Activated T-helper 17 cell treated with anti-CD3 and anti-CD28 coated beads, Interleukin-2, amount 50 U/mL, for 72 hours (primary cell): ENCODE results near the gene MYO1D. TPM values are rescaled to one million over a fixed set of nuclear protein-coding genes. Genes with fewer than 3 reads are reported as not detected.

ENCODE experiments used
- ATAC-seq: fragments of 150-1000 bp; cut with Tn5 transposase; replicated peaks from 2 replicates; pipeline ENCODE4 v1.10.0; 2021; ENCODE audit warnings: mild to moderate bottlenecking, moderate library complexity
- H3K27ac Mint-ChIP-seq: one replicate; pipeline ENCODE4 v1.8.0; 2022; ENCODE audit warnings: mixed read lengths
- H3K27me3 Mint-ChIP-seq: one replicate; pipeline ENCODE4 v1.8.0; 2022; ENCODE audit warnings: mixed read lengths
- H3K36me3 Mint-ChIP-seq: one replicate; pipeline ENCODE4 v1.8.0; 2022; ENCODE audit warnings: low read depth, mild to moderate bottlenecking, mixed read lengths
- H3K4me1 Mint-ChIP-seq: one replicate; pipeline ENCODE4 v1.8.0; 2022; ENCODE audit warnings: mixed read lengths
- H3K4me3 Mint-ChIP-seq: one replicate; pipeline ENCODE4 v1.8.0; 2022; ENCODE audit warnings: mild to moderate bottlenecking, mixed read lengths
- H3K9me3 Mint-ChIP-seq: one replicate; pipeline ENCODE4 v1.8.0; 2022; ENCODE audit warnings: mixed read lengths
- total RNA-seq, 2 donors: library from RNA; stranded (reverse); gene quantifications; one replicate each; pipeline ENCODE4 v1.2.3, GENCODE V29; 2022

MYO1D gene
- total RNA-seq, 2 donors from 2014 or later = 9.1 to 32.0 TPM

DNA sequence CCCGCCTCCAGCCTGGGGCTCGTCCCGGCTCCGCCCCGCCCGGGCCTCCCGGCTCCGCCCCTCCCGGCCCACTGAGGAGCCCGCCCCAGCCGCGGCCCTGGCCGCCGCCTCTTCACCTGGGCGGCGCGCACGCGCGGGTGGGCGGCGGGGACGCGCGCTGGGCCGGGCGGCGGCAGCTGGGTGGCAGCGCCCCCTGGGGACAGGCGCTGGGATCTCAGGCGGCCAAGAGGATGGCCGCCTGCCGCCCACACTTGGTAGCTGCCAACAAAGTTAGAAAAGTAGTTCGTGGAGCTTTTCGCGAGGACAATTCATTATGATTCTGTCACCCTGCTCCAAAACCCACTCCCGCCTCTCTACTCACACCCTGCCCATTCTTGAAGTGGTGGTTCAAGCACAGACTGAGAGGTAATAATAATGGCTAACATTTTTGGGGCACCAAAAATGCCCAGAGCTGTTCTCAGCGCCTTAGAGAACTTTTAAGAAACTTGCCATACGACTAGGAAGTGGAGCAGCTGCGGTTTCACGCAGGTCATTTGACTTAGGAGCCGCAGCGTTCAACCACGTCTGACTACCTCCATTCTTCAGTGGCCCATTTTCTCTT, 340 bp upstream of the MYO1D start:
- ATAC-seq = peak; percentile 94
- no peaks in the 10 kb centered on the region for H3K9me3 Mint-ChIP-seq
- peaks cover 13% of the 10 kb centered on the region for H3K36me3 Mint-ChIP-seq
- peak overlapping the region; percentile 87 for H3K27ac Mint-ChIP-seq
- peak overlapping the region; percentile 67 for H3K4me3 Mint-ChIP-seq
- H3K27me3 Mint-ChIP-seq = peaks cover 6% of the 10 kb centered on the region
- peaks cover 17% of the 10 kb centered on the region for H3K4me1 Mint-ChIP-seq

DNA sequence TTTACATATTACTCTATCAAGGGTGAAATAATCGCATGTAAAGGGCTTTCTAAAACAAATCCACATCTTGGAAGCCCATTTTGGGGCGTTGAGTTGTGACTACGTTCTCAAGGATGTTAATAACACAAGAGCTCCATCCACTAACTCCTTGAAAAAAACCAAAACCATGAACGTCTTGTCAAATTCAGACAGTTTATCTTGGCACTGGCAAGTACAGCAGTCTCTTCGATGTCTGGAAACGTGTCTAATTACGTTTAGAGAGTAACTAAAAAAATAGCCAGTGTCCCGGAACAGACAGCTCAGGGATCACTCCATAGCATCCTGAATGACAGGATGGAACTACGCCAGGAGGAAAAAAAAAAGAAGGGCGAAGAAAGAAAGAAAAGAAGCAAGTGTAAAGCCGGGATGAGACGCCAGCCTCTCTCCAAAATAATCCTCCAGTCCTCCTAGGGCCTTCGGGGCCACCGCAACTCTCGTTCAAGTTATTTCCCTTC, 954 bp downstream of the MYO1D start:
- H3K4me3 Mint-ChIP-seq = peak overlapping the region; percentile 93
- peaks cover 13% of the 10 kb centered on the region for H3K36me3 Mint-ChIP-seq
- H3K4me1 Mint-ChIP-seq = peaks cover 9% of the 10 kb centered on the region
- H3K27me3 Mint-ChIP-seq = peaks cover 3% of the 10 kb centered on the region
- ATAC-seq = no peak
- H3K9me3 Mint-ChIP-seq = no peaks in the 10 kb centered on the region
- peak overlapping the region; percentile 88 for H3K27ac Mint-ChIP-seq

DNA sequence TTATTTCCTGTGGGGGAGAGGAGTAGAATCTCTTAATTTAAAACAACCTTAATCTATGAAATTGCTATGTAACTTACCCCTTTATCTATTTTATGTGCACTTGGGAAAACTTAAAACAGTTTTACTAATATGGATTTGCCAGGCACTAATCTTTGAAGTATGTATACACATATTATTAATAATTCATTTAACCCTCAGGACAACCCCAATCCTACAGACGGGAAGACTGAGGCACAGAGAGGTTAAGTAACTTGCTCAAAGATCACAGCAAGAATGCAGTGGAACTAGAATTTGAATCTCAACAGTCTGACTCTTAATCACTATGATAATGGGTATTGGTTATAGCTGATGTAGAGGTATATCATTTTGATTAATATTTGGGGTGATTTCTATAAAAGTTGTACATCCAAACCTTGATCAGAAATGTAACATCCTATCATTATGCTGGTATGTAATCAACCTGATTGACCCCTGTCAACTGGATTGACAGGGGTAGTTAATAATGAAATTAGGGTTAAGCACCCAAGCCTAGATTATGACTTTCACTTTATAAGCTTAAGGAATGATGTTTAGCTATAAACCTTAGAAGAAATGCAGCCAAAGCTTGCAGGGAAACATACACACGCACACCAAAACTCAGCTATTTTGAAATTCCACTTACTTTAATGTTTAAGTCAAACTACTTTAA, 1.6 kb downstream of the MYO1D start:
- Mint-ChIP-seq H3K27ac (no peak overlapping the region), H3K27me3 (no peaks in the 10 kb centered on the region), H3K4me1 (peaks cover 5% of the 10 kb centered on the region), H3K9me3 (no peaks in the 10 kb centered on the region), H3K4me3 (peak overlapping the region; percentile 93), H3K36me3 (peaks cover 13% of the 10 kb centered on the region)
- no peak for ATAC-seq

DNA sequence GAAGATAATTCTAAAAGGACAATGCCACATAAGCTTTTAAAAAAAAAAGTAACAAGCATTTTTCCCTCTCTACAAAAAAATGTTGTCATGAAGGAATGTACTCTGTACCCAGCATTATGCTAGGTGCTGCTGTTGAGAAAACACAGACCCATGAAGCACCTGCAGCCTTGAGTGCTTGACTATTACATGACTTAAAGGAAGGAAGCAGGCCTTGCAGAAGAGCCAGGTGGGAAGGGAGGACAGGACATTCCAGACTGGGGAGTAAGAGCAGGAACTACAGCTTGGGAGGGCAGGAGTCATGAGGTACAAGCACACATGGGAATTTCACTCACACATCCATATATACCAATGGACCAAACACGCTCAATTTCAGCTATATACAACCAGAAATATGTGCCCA, 3.8 kb downstream of the MYO1D start:
- peaks cover 5% of the 10 kb centered on the region for H3K4me1 Mint-ChIP-seq

DNA sequence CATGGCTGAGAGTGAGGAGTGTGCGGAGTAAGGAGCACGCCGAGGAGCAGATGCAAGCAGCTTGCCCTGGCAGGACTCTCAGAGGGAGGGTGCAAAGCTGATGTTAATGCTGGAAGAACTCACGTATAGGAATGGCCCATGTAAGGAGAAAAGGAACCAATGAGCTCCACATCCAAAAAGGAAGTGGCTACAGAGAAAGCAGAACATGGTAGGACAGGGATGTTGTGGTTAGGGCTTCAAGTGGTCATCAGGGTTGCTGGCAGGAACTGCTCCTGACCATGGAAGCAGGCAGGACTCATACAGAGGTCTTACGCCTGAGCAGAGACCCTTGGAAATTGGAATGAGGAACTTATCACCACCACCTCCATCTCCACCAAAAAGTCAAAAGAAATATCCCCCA, 5.2 kb downstream of the MYO1D start:
- no peak for ATAC-seq
- Mint-ChIP-seq H3K27ac (no peak overlapping the region), H3K27me3 (no peaks in the 10 kb centered on the region), H3K4me3 (no peak overlapping the region), H3K9me3 (no peaks in the 10 kb centered on the region), H3K4me1 (peaks cover 5% of the 10 kb centered on the region), H3K36me3 (peaks cover 13% of the 10 kb centered on the region)

More for the DNA sequence above, 3.8 kb downstream of the MYO1D start:
- no peak overlapping the region for H3K27ac Mint-ChIP-seq
- ATAC-seq = no peak
- no peaks in the 10 kb centered on the region for H3K9me3 Mint-ChIP-seq
- no peak overlapping the region for H3K4me3 Mint-ChIP-seq
- no peaks in the 10 kb centered on the region for H3K27me3 Mint-ChIP-seq
- H3K36me3 Mint-ChIP-seq = peaks cover 13% of the 10 kb centered on the region

DNA sequence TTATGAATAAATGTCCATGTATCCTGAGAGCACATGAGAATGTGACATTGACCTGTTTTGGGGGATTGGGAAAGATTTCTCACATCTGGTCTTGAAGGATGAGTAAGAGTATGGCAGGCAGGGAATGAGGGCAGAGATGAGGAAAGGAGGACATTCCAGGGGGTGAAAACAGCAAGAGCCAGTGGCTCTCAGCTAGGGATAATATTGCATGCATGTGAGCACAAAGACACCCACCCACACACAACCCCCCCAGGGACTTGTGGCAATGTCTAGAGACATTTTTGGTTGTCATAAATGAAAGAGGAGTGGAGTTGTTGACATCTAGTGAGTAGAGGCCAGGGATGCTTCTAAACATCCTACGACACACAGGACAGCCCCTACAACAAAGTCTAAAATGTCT, 6.0 kb downstream of the MYO1D start:
- no peak for ATAC-seq
- no peak overlapping the region for H3K27ac Mint-ChIP-seq
- H3K27me3 Mint-ChIP-seq = no peaks in the 10 kb centered on the region
- peaks cover 9% of the 10 kb centered on the region for H3K36me3 Mint-ChIP-seq
- H3K4me3 Mint-ChIP-seq = no peak overlapping the region
- peaks cover 5% of the 10 kb centered on the region for H3K4me1 Mint-ChIP-seq
- H3K9me3 Mint-ChIP-seq = no peaks in the 10 kb centered on the region

DNA sequence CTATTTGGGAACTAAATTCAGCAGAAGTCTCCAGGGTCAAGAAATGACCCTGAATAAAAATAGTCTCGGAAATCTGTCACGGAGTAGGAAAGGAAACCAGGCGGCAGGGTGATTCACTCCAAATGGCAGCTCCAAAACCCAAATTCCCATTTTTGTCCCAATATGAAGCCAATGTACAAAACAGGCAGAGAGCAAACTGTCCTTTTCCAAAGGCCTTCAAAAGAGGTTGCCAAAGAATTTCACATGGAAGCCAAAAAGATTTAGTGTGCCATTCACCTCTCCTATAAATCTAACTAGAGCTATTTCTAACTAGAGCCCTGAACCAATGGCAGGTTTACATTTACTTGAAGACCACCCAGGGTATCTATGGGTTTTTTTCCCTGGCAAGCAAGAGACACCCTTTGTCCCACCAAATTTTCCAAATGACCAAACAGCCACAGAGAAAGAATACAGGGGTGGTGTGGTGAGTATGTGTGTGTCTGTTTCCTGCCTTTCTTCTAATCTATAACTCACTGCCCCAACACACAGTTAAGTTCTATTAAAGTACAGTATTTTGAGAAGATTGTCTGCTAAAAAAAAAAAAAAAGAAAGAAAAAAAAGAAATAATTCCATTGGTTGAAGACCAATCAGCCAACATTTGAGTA, 6.8 kb downstream of the MYO1D start:
- Mint-ChIP-seq H3K27me3 (no peaks in the 10 kb centered on the region), H3K9me3 (no peaks in the 10 kb centered on the region), H3K4me1 (peaks cover 5% of the 10 kb centered on the region), H3K36me3 (peaks cover 7% of the 10 kb centered on the region), H3K4me3 (no peak overlapping the region), H3K27ac (no peak overlapping the region)
- ATAC-seq = no peak

DNA sequence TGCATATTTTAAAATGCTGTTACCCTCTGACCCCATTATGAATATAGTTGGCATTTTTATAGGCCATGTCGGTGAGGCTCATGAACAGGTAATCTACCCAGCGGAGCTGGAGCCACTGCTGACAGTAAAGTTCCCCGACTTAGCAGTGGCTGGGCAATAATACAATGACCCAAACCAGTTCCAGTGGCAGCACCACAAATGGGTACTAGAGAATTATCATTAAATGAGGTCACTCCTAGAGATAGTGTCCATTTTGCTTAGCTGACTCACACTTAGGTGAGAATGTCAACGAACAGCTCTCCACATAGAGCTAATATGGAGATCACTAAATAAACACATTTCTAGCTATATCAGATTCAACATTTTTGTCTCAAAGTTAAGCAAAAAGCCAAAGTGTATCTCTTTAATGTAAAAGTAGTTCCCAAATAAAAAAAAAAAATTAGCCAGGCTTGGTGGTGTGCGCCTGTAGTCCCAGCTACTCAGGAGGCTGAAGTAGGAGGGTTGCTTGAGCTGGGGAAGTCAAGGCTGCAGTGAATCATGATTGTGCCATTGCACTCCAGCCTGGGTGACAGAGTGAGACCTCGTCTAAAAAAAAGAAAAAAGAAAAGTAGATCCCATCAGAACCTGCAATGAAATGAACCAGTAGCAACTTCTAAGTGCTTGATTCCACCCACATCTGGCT, 7.4 kb downstream of the MYO1D start:
- H3K36me3 Mint-ChIP-seq = peaks cover 7% of the 10 kb centered on the region
- no peaks in the 10 kb centered on the region for H3K27me3 Mint-ChIP-seq
- no peak overlapping the region for H3K27ac Mint-ChIP-seq
- no peak overlapping the region for H3K4me3 Mint-ChIP-seq
- peaks cover 5% of the 10 kb centered on the region for H3K4me1 Mint-ChIP-seq
- ATAC-seq = no peak
- H3K9me3 Mint-ChIP-seq = no peaks in the 10 kb centered on the region

DNA sequence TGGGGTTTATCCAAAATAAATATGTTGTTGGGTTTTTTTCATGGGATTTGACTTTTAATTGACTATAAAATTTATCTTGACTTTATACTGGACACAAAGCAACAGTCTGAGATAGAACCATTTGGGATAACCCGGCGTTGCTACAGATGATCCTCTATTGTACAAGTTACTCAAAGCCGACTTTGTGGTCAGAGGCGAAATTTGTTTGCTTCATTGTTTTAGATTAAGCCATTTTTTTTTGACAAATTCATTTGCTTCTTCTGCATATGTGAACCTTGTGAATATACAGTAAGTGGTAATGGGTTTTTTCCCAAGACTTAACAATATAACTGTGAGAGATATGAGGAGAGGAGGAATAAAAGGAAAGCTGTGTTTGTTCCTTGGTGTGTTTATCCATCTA, 11.8 kb downstream of the MYO1D start:
- Mint-ChIP-seq H3K9me3 (no peaks in the 10 kb centered on the region), H3K4me3 (no peak overlapping the region), H3K27me3 (no peaks in the 10 kb centered on the region), H3K4me1 (no peaks in the 10 kb centered on the region), H3K36me3 (no peaks in the 10 kb centered on the region), H3K27ac (no peak overlapping the region)
- no peak for ATAC-seq

DNA sequence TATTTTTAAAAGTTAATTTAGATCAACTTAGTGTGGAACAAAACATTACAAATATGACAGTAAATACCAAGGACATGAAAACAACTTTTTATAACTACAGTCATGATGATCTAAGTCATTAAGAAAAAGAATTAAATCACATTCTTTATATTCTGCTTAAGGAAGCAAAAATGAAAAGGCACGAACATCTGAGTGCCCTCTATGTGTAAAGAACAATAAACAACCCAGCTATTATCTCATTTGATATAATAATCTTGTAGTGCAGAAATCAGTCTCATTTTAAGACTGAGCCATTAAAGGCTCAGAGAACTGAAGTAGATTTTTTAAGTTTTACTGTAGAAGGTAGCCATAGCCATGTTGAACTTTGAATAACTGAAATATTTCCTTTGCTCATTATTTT, 13.4 kb downstream of the MYO1D start:
- no peak overlapping the region for H3K4me3 Mint-ChIP-seq
- no peak for ATAC-seq
- H3K36me3 Mint-ChIP-seq = no peaks in the 10 kb centered on the region
- H3K9me3 Mint-ChIP-seq = no peaks in the 10 kb centered on the region
- no peak overlapping the region for H3K27ac Mint-ChIP-seq
- no peaks in the 10 kb centered on the region for H3K4me1 Mint-ChIP-seq
- no peaks in the 10 kb centered on the region for H3K27me3 Mint-ChIP-seq

DNA sequence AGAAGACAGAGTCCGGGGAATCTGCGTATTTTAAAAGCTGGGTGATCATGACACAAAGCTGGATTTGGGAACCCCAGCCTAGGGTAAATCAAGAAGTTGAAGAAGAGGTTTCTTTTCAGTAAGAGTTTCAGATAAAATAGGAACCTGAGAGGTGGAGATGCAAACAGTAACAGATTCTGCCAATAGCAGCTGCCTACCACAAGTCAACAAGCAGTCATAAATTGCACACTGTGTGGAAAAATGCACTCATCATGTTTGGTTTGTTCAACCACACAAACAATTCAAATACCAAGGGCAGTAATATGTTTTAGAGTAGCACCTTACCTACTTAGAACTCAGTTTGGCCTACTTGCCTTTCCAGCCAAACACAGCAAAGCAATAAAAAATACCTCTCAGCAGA, 14.0 kb downstream of the MYO1D start:
- H3K27ac Mint-ChIP-seq = no peak overlapping the region
- H3K27me3 Mint-ChIP-seq = no peaks in the 10 kb centered on the region
- no peak overlapping the region for H3K4me3 Mint-ChIP-seq
- no peak for ATAC-seq
- no peaks in the 10 kb centered on the region for H3K36me3 Mint-ChIP-seq
- no peaks in the 10 kb centered on the region for H3K4me1 Mint-ChIP-seq
- H3K9me3 Mint-ChIP-seq = no peaks in the 10 kb centered on the region

DNA sequence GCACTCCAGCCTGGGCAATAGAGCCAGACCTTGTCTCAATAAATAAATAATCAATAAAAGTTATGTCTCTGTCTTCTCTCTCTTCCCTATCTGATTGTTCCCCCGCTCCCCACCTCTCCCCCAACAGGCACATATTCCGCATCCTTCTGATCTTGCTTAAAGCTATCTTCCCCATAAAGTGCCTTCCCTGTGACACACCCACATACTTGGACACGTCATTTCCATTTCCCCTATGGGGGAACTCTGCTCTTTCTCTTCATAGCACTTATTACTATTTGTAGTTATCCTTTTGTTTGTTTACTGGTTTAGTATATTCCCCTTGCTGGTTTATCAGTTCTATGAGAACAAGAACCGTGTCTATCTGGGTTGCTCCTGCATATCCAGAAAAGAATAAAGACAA, 14.9 kb downstream of the MYO1D start:
- Mint-ChIP-seq H3K4me3 (no peak overlapping the region), H3K27me3 (no peaks in the 10 kb centered on the region), H3K36me3 (no peaks in the 10 kb centered on the region), H3K27ac (no peak overlapping the region), H3K9me3 (no peaks in the 10 kb centered on the region), H3K4me1 (no peaks in the 10 kb centered on the region)
- no peak for ATAC-seq

DNA sequence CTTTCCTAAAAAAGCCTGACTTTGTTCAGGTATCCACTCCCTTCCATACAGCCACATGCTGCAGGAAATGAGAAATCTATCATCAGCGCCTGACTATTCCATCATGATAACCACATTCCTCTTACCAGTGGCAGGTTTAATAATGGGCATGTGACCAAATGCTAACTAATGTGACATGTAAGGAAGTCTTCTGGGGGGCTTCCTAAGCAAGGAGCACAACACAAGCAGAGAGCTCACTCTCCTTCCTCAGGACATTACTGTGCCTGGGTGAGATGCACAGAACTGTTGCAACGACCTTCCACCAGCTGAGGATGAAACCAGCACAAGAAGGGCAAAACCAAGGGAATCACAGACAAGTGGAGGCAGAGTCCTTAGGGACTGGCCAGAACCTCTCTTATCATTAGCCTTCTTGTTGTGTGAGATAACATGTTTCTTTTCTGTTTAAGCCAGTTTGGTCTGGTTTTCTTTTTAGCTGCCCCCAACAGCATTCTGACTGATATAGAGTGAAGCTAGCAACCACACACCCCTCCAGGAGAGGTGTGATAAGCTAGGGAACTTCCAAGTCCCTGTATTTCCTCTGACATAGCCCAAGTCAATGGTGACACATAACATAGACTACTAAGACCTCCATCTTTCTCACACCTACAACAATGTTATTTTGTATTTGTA, 16.9 kb downstream of the MYO1D start:
- Mint-ChIP-seq H3K27ac (no peak overlapping the region), H3K4me3 (no peak overlapping the region), H3K4me1 (no peaks in the 10 kb centered on the region), H3K36me3 (no peaks in the 10 kb centered on the region), H3K9me3 (no peaks in the 10 kb centered on the region), H3K27me3 (no peaks in the 10 kb centered on the region)
- ATAC-seq = peak; percentile 37

DNA sequence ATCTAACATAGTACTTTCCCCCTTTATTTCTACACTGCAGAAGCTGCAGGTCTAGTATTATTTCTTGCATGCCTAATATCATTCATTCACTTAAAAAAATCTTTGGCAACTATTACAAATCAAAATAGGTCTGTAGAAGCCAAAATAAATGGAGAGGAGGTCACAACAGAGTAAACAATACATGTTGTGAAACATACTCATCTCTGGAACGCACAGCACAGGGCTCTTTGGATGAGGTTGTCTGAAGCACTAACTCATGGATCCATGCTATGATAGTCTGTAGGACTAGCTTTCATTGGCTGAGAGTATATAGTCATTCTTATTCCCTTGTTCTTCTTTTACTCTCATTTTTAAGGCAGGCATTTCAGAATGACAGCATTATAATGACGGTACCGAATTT, 21.3 kb downstream of the MYO1D start:
- ATAC-seq = no peak
- no peaks in the 10 kb centered on the region for H3K9me3 Mint-ChIP-seq
- H3K4me1 Mint-ChIP-seq = no peaks in the 10 kb centered on the region
- H3K27me3 Mint-ChIP-seq = no peaks in the 10 kb centered on the region
- H3K36me3 Mint-ChIP-seq = no peaks in the 10 kb centered on the region
- H3K27ac Mint-ChIP-seq = no peak overlapping the region
- H3K4me3 Mint-ChIP-seq = no peak overlapping the region
